Measurements from ENCODE around the gene RNF31. TPM values are rescaled to one million over a fixed set of nuclear protein-coding genes. Genes with fewer than 3 reads are reported as not detected.

RNF31 gene
- total and polyA plus RNA-seq, 2 experiments from 2014 or later, result 27.8 to 29.7 TPM

- Histone ChIP-seq H3K36me3 (replicated peaks; ENCODE audit: insufficient read depth, low read depth) (no peaks in the 10 kb centered on the region), H3K4me1 (ENCODE audit: insufficient read depth) (peaks cover under 1% of the 10 kb centered on the region), H3K4me2 (no peak overlapping the region), H3K4me3 (no peak overlapping the region), H4K20me1 (ENCODE audit: insufficient read depth, poor library complexity, severe bottlenecking) (no peaks in the 10 kb centered on the region), H3K27me3 (no peaks in the 10 kb centered on the region), H3K9me2 (replicated peaks; ENCODE audit: insufficient read depth) (no peaks in the 10 kb centered on the region), H2AFZ (no peak overlapping the region), H3K27ac (no peak overlapping the region), H3K79me2 (peaks cover 5% of the 10 kb centered on the region), H3K9me3 (ENCODE audit: low read depth) (no peaks in the 10 kb centered on the region)
- 89% methylated on average over 9 of the region's 15 CpGs for WGBS (ENCODE audit: low lambda C conversion rate, missing lambda C conversion rate)
- TF ChIP-seq CTCF (IDR thresholded peaks at IDR 0.05; ENCODE audit: poor library complexity) (no peak), EZH2phosphoT487 (IDR thresholded peaks at IDR 0.05; ENCODE audit: low read depth, severe bottlenecking, unreplicated experiment) (no peak), EZH2 (IDR thresholded peaks at IDR 0.05; ENCODE audit: borderline replicate concordance) (no peak)
- no peak for DNase-seq (ENCODE audit: low spot score)
These were observed 15.7 kb upstream of the RNF31 start for GRCh38 chr14:24131549-24131966.

GRCh38 chr14:24132061-24132685, 15.1 kb upstream of the RNF31 start:
- Histone ChIP-seq H3K4me1 (ENCODE audit: insufficient read depth) (peaks cover 6% of the 10 kb centered on the region), H4K20me1 (ENCODE audit: insufficient read depth, poor library complexity, severe bottlenecking) (no peaks in the 10 kb centered on the region), H3K27ac (no peak overlapping the region), H3K9me3 (ENCODE audit: low read depth) (no peaks in the 10 kb centered on the region), H2AFZ (no peak overlapping the region), H3K27me3 (no peaks in the 10 kb centered on the region), H3K4me2 (no peak overlapping the region), H3K4me3 (no peak overlapping the region), H3K9me2 (replicated peaks; ENCODE audit: insufficient read depth) (no peaks in the 10 kb centered on the region), H3K36me3 (replicated peaks; ENCODE audit: insufficient read depth, low read depth) (no peaks in the 10 kb centered on the region), H3K79me2 (peaks cover 12% of the 10 kb centered on the region)
- 88% methylated on average over 20 of the region's 24 CpGs for WGBS (ENCODE audit: low lambda C conversion rate, missing lambda C conversion rate)
- TF ChIP-seq EZH2 (IDR thresholded peaks at IDR 0.05; ENCODE audit: borderline replicate concordance), result no peak
- no peak for TF ChIP-seq EZH2phosphoT487 (IDR thresholded peaks at IDR 0.05; ENCODE audit: low read depth, severe bottlenecking, unreplicated experiment)
- TF ChIP-seq CTCF (IDR thresholded peaks at IDR 0.05; ENCODE audit: poor library complexity), result no peak
- DNase-seq (ENCODE audit: low spot score), result no peak

GRCh38 chr14:24132976-24133375, 14.3 kb upstream of the RNF31 start:
- TF ChIP-seq CTCF (IDR thresholded peaks at IDR 0.05; ENCODE audit: poor library complexity) (no peak), EZH2 (IDR thresholded peaks at IDR 0.05; ENCODE audit: borderline replicate concordance) (no peak), EZH2phosphoT487 (IDR thresholded peaks at IDR 0.05; ENCODE audit: low read depth, severe bottlenecking, unreplicated experiment) (no peak)
- no peak overlapping the region for H3K27ac ChIP-seq
- DNase-seq (ENCODE audit: low spot score), result no peak
- 100% methylated on average over 2 of the region's 2 CpGs for WGBS (ENCODE audit: low lambda C conversion rate, missing lambda C conversion rate)
- no peak overlapping the region for H3K4me2 ChIP-seq
- H3K27me3 ChIP-seq, result no peaks in the 10 kb centered on the region
- H3K9me2 ChIP-seq (replicated peaks; ENCODE audit: insufficient read depth), result no peaks in the 10 kb centered on the region
- H3K79me2 ChIP-seq, result peaks cover 20% of the 10 kb centered on the region
- H3K4me1 ChIP-seq (ENCODE audit: insufficient read depth), result peaks cover 7% of the 10 kb centered on the region
- H3K4me3 ChIP-seq, result no peak overlapping the region
- no peaks in the 10 kb centered on the region for H3K36me3 ChIP-seq (replicated peaks; ENCODE audit: insufficient read depth, low read depth)
- no peak overlapping the region for H2AFZ ChIP-seq
- H4K20me1 ChIP-seq (ENCODE audit: insufficient read depth, poor library complexity, severe bottlenecking), result no peaks in the 10 kb centered on the region
- no peaks in the 10 kb centered on the region for H3K9me3 ChIP-seq (ENCODE audit: low read depth)
